PC-3 (cell line): Measurements from ENCODE around the gene TMEM132E. TPM values are rescaled to one million over a fixed set of nuclear protein-coding genes. Genes with fewer than 3 reads are reported as not detected.

ENCODE experiments used
- ATAC-seq: fragments of 200-7000 bp; cut with Tn5 transposase; 2 replicates; pipeline ENCODE4 v1.9.1; 2020; ENCODE audit warnings: mild to moderate bottlenecking, moderate library complexity
- BruUV-seq: library from RNA; stranded (reverse); fragments of 400-500 nt; replicated peaks from 2 replicates; lab custom pipeline; 2021; lab: Mats Ljungman, UMichigan
- CTCF ChIA-PET: fragments of 300-600 bp; sonication (Branson Sonifier 250); formaldehyde crosslinking; loops from one replicate; lab custom pipeline; 2022; ENCODE audit warnings: antibody characterized with exemption; lab: Charles Lee
- POLR2A ChIA-PET: fragments of 300-600 bp; sonication (Branson Sonifier 250); formaldehyde crosslinking; loops from one replicate; lab custom pipeline; 2022; ENCODE audit warnings: antibody characterized with exemption; ENCODE audit not compliant: unreplicated experiment; lab: Charles Lee
- DNase-seq: peaks from one replicate; pipeline ENCODE4 v3.0.0-alpha.2; 2015
- H2AFZ ChIP-seq: fragments of 300-600 bp; sonication (generic); 2 replicates; pipeline ENCODE4 v1.6.0; 2016; ENCODE audit warnings: antibody characterized with exemption, low read length
- H3F3A ChIP-seq: fragments of 300-600 bp; sonication (generic); one replicate; pipeline ENCODE4 v1.6.0; 2017; ENCODE audit warnings: antibody characterized with exemption, low read length, control low read depth, mild to moderate bottlenecking; ENCODE audit not compliant: unreplicated experiment
- H3K27ac ChIP-seq: fragments of 300-600 bp; sonication (generic); 2 replicates; pipeline ENCODE4 v1.5.1; 2016; ENCODE audit warnings: mild to moderate bottlenecking, low read length
- H3K27me3 ChIP-seq: fragments of 300-600 bp; sonication (generic); 2 replicates; pipeline ENCODE4 v1.6.1; 2016; ENCODE audit warnings: low read length, mixed read lengths
- H3K36me3 ChIP-seq: fragments of 300-600 bp; sonication (generic); 2 replicates; pipeline ENCODE4 v1.6.1; 2016; ENCODE audit warnings: low read depth, mixed run types, low read length, mixed read lengths
- H3K4me1 ChIP-seq: fragments of 300-600 bp; sonication (generic); 2 replicates; pipeline ENCODE4 v1.5.1; 2016; ENCODE audit warnings: low read length; ENCODE audit not compliant: insufficient read depth
- H3K4me2 ChIP-seq: fragments of 300-600 bp; sonication (generic); 2 replicates; pipeline ENCODE4 v1.6.0; 2016; ENCODE audit warnings: low read length
- H3K4me3 ChIP-seq: fragments of 300-600 bp; sonication (generic); 2 replicates; pipeline ENCODE4 v1.5.1; 2016; ENCODE audit warnings: mild to moderate bottlenecking, low read length, mixed read lengths
- H3K79me2 ChIP-seq: fragments of 300-600 bp; sonication (generic); 2 replicates; pipeline ENCODE4 v1.6.1; 2017; ENCODE audit warnings: low read length, mixed read lengths
- H3K9ac ChIP-seq: fragments of 300-600 bp; sonication (generic); 2 replicates; pipeline ENCODE4 v1.6.0; 2016; ENCODE audit warnings: mild to moderate bottlenecking, low read length
- H3K9me2 ChIP-seq: fragments of 300-600 bp; sonication (generic); replicated peaks from 2 replicates; pipeline ENCODE4 v1.6.1; 2016; ENCODE audit warnings: mixed run types, low read length, mixed read lengths
- H3K9me3 ChIP-seq: fragments of 300-600 bp; sonication (generic); 2 replicates; pipeline ENCODE4 v1.6.1; 2016; ENCODE audit warnings: low read length, mixed read lengths
- H4K20me1 ChIP-seq: fragments of 300-600 bp; sonication (generic); 2 replicates; pipeline ENCODE4 v1.6.1; 2016; ENCODE audit warnings: low read length, mixed read lengths
- EZH2 ChIP-seq: fragments of 300-600 bp; sonication (generic); IDR thresholded peaks from one replicate; pipeline ENCODE4 v1.6.1; 2017; ENCODE audit warnings: antibody characterized with exemption, mild to moderate bottlenecking, low read length; ENCODE audit not compliant: unreplicated experiment
- EZH2phosphoT487 ChIP-seq: fragments of 300-600 bp; sonication (generic); IDR thresholded peaks from 2 replicates; pipeline ENCODE4 v1.6.1; 2018; ENCODE audit warnings: mild to moderate bottlenecking, antibody characterized with exemption, low read length, borderline replicate concordance
- intact Hi-C: fragments of 100-400 bp; cut with micrococcal nuclease; formaldehyde crosslinking; loops from 2 replicates; pipeline ENCODE4 v1.9.0; 2023
- total RNA-seq: library from RNA; depleted of rRNA; stranded (reverse); fragments of >200 nt; gene quantifications from 2 replicates; pipeline ENCODE4 v1.2.3, GENCODE V29; 2014
- TF ChIP-seq, protein P1 (sequence below): fragments of 300-600 bp; sonication (generic); conservative IDR thresholded peaks from 2 replicates; pipeline ENCODE4 v1.5.1; 2017; ENCODE audit warnings: antibody characterized with exemption, low read depth, mild to moderate bottlenecking, low read length

The TMEM132E gene
- total RNA-seq, 1 experiment from 2014 or later: not detected

DNA sequence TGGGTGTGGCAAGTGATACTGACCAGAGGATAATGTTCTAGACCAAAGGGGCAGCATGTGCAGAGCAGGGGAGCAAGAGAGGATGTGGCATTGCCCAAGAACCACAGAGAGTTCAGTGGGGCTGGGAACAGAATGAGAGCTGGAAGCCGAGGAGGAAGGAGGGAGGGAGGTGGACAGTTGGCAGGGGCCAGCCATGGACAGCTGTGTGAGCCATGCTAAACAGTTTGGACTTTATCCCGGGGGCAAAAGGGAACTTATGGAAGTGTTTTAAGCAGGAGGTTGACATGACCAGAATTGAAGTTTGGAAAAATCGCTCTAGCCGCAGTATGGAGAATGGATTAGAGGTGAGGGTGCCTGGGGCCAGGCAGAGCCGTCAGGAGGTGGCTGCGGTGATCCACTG, 29.4 kb upstream of the TMEM132E start:
- Histone ChIP-seq H3K27me3 (peaks cover 6% of the 10 kb centered on the region; the same call in 1 of the 2 replicates), H3K36me3 (no peaks in the 10 kb centered on the region), H2AFZ (no peak overlapping the region), H3K9ac (no peak overlapping the region), H3K4me2 (no peak overlapping the region), H3K9me3 (no peaks in the 10 kb centered on the region), H3K9me2 (no peaks in the 10 kb centered on the region), H4K20me1 (no peaks in the 10 kb centered on the region), H3K4me1 (no peaks in the 10 kb centered on the region), H3F3A (no peaks in the 10 kb centered on the region), H3K79me2 (no peaks in the 10 kb centered on the region), H3K4me3 (no peak overlapping the region), H3K27ac (no peak overlapping the region)
- DNase-seq: no peak
- BruUV-seq: no TSS peak
- ChIA-PET CTCF (no interaction called here), POLR2A (no interaction called here)
- intact Hi-C loops: no loop called here
- no peak for ATAC-seq
- TF ChIP-seq EZH2 (no peak), EZH2phosphoT487 (no peak)
- TF ChIP-seq, protein P1, sequence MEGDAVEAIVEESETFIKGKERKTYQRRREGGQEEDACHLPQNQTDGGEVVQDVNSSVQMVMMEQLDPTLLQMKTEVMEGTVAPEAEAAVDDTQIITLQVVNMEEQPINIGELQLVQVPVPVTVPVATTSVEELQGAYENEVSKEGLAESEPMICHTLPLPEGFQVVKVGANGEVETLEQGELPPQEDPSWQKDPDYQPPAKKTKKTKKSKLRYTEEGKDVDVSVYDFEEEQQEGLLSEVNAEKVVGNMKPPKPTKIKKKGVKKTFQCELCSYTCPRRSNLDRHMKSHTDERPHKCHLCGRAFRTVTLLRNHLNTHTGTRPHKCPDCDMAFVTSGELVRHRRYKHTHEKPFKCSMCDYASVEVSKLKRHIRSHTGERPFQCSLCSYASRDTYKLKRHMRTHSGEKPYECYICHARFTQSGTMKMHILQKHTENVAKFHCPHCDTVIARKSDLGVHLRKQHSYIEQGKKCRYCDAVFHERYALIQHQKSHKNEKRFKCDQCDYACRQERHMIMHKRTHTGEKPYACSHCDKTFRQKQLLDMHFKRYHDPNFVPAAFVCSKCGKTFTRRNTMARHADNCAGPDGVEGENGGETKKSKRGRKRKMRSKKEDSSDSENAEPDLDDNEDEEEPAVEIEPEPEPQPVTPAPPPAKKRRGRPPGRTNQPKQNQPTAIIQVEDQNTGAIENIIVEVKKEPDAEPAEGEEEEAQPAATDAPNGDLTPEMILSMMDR: no peak

DNA sequence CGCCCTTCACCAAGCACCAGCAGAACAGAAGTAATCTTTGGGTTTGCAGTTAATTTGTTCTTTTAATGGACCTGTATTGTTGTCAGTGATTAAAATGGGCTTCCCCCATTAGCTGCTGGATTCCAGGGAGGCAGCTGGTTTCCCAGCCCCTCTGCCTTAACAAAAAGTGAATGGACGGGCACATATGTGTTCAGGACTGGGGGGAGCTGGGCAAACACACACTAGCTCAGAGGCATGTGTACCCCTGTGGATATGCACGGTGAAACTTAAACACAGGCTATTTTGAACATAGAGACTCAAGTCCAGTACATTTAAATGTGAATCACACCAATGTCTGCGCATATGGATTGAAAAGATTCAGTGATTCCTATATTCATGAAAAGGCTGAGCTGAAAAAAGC, 25.5 kb upstream of the TMEM132E start:
- Histone ChIP-seq H3K27me3 (peaks cover 6% of the 10 kb centered on the region; the same call in 1 of the 2 replicates), H3K9me3 (no peaks in the 10 kb centered on the region)
- no peak for ATAC-seq

DNA sequence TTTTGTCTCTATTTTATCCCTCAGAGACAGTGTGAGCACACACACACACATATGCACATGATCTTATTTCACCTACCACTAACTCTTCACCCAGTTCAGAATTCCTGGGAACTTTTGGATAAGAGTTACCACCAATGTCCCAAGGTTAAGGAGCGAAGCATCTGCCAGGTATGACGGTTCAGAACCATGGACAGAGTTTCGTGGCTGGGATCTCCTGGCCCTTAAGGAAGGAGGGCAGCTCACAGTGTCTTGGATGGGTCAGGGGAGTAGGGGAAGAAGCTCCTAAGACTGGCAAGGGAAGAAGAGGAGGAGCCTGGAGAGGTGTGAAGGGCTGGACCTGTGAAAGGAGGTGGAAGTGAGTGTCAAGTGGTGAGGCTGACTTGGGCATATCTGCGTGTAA, 23.0 kb upstream of the TMEM132E start:
- Histone ChIP-seq H4K20me1 (no peaks in the 10 kb centered on the region), H3K4me2 (no peak overlapping the region), H3F3A (no peaks in the 10 kb centered on the region), H3K4me1 (no peaks in the 10 kb centered on the region), H3K27ac (no peak overlapping the region), H3K9me3 (no peaks in the 10 kb centered on the region), H3K36me3 (no peaks in the 10 kb centered on the region), H3K79me2 (no peaks in the 10 kb centered on the region), H3K27me3 (no peaks in the 10 kb centered on the region), H2AFZ (no peak overlapping the region), H3K4me3 (no peak overlapping the region), H3K9me2 (no peaks in the 10 kb centered on the region), H3K9ac (no peak overlapping the region)
- no TSS peak for BruUV-seq
- TF ChIP-seq, protein P1: no peak
- no peak for TF ChIP-seq EZH2phosphoT487
- no peak for TF ChIP-seq EZH2
- intact Hi-C loops: no loop called here
- ATAC-seq (no peak), DNase-seq (peak; percentile 28)
- POLR2A ChIA-PET: no interaction called here
- CTCF ChIA-PET: no interaction called here

More for the DNA sequence above, 25.5 kb upstream of the TMEM132E start:
- ChIA-PET CTCF (no interaction called here), POLR2A (no interaction called here)
- Histone ChIP-seq H2AFZ (no peak overlapping the region), H3F3A (no peaks in the 10 kb centered on the region), H3K4me2 (no peak overlapping the region), H3K9me2 (no peaks in the 10 kb centered on the region), H4K20me1 (no peaks in the 10 kb centered on the region), H3K9ac (no peak overlapping the region), H3K36me3 (no peaks in the 10 kb centered on the region), H3K27ac (no peak overlapping the region), H3K4me3 (no peak overlapping the region), H3K79me2 (no peaks in the 10 kb centered on the region), H3K4me1 (no peaks in the 10 kb centered on the region)
- no TSS peak for BruUV-seq
- DNase-seq: no peak
- no peak for TF ChIP-seq EZH2
- intact Hi-C loops: no loop called here
